TTC549 (cell line): Measurements from ENCODE around the gene CHD9.
"Not testable (repeated sequence)": the region's sequence is repeated elsewhere in the genome, so short reads cannot be mapped to it uniquely, and the experiment has no call there.

ENCODE experiments used
- FAIRE-seq: peaks from 2 replicates; lab custom pipeline; 2012; peaks lifted over from hg19 to GRCh38; lab: Jason Lieb, UNC

CHD9 gene

DNA sequence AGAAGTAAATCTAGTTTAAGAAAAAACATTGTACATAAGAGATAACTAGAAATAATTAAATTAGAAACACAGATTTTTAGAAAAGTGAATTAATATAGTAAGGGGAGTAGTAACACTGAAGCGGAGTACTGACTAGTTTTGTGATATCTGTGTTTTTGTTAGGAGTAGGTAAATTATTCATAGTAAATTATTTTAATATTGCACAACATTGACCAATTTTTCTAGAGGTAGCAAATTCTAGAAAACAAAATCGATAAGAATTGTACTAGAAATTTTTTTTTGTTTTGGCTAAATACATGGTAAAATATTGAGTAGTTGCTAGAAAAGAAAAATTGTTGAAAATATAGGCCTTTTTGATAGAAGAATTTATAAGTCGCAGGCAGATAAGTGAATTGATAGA, 156.5 kb downstream of the CHD9 start:
- no peak for FAIRE-seq

- FAIRE-seq = no peak
Measured at GRCh38 chr16:53212893-53213223, 158.1 kb downstream of the CHD9 start.

- no peak for FAIRE-seq
Measured at GRCh38 chr16:53213542-53213941, 158.8 kb downstream of the CHD9 start.

GRCh38 chr16:53216798-53217197, 162.0 kb downstream of the CHD9 start:
- FAIRE-seq = no peak

DNA sequence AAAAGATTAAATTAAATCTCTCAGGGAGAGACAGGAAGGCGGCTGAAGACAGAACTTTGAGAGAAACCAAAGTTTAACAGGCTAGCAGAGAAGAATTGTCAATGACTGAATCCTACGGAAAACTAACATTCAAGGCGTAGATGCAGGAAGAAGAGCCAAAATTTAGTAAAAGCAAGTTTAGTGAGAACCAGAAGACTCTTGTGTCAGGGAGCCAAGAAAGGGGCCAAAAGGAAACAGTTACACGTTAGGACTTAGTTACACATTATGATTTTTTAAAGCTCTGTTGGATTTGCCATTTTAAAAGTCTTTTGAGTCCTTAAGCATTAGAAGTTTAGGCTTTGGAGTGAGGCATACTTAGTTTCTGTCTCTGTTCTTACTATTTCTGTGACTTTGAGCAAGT, 164.6 kb downstream of the CHD9 start:
- FAIRE-seq = no peak

DNA sequence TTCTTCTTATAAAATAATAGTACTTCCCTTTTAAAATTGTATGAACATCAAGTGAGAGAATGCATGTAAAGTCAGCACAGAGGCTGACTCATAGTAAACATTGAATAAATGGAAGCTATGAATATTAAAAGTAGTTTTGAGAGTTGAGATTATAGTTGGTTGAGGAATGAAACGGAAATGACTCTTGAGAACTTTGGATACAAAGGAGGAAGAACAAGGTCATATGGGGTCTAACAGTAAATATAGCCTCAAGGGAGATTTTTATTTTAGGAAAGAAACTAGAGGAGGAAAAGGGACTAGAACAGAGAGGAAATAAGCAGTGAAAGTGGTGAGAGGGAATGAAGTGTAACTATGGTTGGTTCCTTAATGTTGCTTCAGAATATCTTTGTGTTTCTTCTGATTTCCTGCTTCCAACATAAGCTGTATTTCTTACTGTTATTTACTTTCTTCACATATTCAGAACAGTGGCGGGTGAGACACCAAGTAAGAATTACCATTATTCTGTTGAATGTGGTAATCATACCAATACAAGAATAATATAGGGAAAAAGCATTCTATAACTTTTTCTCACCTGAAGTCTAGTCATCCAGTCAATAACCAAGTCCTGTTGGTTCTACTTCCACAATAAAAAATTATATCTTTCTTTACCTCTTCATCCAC, 165.1 kb downstream of the CHD9 start:
- FAIRE-seq = no peak

- no peak for FAIRE-seq
Measured at GRCh38 chr16:53220585-53220984, 165.8 kb downstream of the CHD9 start.

GRCh38 chr16:53224951-53225533, 170.3 kb downstream of the CHD9 start:
- FAIRE-seq = no peak

- no peak for FAIRE-seq
Measured at GRCh38 chr16:53232826-53233529, 178.2 kb downstream of the CHD9 start.

GRCh38 chr16:53234836-53235235, 180.0 kb downstream of the CHD9 start:
- no peak for FAIRE-seq

GRCh38 chr16:53235851-53236250, 181.1 kb downstream of the CHD9 start:
- FAIRE-seq = no peak

DNA sequence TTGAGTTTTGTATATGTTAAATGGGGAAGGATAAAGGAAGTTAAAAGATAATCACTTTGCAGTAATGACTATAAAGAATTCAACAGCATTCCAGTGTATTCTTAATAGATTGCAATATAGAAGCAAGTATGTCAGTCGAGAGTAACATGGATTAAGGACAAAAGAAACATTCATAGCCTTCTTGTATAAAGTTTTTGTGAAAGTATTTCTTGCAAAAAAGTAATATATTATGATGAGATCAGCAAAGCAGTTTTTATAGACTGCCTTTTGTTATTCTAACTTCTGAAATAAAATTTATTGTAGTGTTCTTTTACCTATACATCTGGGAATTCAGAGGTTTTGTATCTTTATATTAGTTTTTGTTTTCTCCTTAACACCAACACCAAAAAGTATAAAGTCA, 194.5 kb downstream of the CHD9 start:
- no peak for FAIRE-seq

DNA sequence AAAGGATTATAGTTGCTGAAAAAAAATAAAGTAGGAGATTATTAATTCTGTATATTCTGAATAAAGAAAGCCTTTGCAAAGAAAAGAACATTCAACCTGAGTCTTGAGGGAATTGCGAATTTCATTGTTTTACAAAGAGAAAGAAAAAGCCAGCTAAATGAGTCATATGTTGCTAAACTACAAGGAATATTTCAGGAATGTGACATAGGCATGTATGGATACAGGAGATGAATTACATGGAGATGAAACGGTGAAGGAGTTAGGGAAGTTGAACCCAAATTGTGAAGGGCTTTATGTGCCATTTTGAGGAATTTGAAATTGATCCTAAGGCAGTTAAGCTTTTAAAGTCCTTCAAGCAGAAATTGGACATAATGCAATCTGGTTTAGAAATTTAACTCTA, 202.2 kb downstream of the CHD9 start:
- no peak for FAIRE-seq

- FAIRE-seq = no peak
Measured at GRCh38 chr16:53258809-53259208, 204.0 kb downstream of the CHD9 start.

GRCh38 chr16:53261276-53261675, 206.5 kb downstream of the CHD9 start:
- no peak for FAIRE-seq

DNA sequence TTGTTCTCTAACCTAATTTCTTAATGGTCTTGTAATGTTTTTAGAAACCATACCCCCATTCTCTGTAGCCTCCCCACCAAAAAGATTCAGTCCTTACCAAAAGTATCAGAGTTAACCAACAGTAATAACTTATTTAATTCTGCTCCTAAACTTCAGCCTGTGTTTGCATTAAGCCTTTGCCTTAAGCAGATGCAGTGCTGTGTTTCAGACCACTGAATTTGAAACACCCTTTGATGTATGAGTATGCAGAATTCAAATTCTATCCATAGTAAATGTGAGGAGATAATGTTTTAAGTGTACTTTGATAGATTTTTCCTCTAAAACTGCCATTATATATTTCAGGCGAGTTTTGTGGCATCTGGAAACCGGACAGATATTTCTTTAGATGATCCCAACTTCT, 207.9 kb downstream of the CHD9 start:
- FAIRE-seq = no peak

DNA sequence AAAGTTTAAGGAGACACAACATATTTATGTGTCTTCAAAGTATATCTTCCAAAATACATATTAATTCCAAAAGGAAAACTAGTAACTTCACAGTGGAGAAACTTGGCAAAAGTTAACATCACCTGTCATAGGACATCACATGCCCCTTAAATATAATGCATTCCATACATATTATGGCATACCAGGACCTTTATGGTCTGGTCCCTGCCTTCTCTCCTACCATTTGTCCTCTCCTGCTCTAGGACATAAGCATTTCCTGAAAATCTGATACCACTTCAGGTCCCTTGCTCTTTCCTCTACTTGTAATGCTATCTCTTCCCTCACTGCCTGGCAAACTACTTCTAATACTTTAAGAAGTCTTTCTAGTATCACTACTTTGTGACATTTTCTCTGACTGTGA, 211.4 kb downstream of the CHD9 start:
- no peak for FAIRE-seq

GRCh38 chr16:53278498-53278897, 223.7 kb downstream of the CHD9 start:
- FAIRE-seq = not testable (repeated sequence)

- FAIRE-seq = no peak
Measured at GRCh38 chr16:53281280-53281679, 226.5 kb downstream of the CHD9 start.

GRCh38 chr16:53281859-53282258, 227.1 kb downstream of the CHD9 start:
- FAIRE-seq = no peak

- no peak for FAIRE-seq
Measured at GRCh38 chr16:53282328-53282727, 227.5 kb downstream of the CHD9 start.

DNA sequence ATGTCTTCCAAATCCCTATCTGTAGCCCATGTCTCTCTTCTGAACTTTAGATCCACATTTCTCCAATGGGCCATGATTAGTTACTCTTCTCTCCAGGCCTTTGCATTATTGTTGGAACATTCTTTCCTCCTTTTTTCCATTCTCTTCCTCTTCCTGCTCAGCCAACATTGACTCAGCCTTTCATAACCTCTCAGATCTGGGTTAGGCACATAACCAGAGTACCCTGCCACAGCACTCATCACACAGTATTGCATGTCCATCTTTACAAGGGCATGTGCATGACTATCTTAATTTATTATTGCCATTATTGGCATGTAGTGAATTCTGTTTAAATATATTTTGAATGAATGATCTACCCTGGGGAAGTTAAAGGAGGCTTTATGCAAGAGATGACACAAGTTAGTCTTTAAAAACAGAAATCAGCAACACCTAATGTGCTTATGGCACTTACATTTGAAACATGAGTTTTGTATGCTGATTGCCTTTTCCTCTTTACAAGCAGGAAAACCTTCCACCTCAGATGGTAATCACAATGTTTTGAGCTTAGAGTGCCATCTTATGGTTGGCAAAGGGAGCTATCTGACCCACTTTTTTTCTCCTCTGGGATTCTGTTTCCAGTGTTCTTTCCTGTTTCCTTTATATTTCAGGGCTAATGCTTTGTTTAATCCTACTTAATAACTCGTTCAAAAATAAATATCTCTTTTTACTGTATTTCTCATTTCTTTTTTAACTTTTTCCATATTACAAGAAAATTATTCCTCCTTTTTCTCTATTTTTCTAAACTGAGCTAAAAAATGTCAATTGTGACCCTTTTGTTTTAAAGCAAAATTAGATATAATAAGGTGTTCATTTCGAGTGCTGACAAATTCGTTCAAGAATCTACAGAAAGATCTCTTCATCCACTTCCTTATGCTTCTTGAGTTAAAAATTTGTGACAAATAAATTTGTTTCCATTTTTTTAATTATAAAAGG, 228.5 kb downstream of the CHD9 start:
- FAIRE-seq = peak; percentile 91

DNA sequence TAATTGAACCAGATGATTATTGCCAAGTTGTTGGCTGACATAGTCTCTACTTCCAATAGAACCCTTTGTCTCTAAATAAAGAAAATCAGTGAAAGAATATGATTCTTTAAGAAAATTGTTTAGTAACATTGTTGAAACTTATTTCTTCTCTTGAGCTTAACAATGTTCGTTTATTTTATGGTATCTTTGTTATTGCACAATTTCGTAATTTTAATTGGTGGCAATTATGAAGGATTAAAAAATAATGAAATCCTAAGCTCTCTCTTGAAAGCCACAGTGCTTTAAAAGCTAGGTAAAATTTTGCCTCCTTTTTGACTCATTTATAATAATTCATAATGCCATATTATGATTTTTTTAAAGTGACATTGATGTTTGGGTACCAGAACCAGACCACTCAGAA, 230.4 kb downstream of the CHD9 start:
- no peak for FAIRE-seq
